Activated T-cell treated with anti-CD3 and anti-CD28 coated beads for 48 hours (primary cell): ENCODE results near the gene MAP3K15.

Source experiments
- DNase-seq: peaks from one replicate; pipeline ENCODE4 v3.0.0-alpha.2; 2020; ENCODE audit warnings: low read depth

Gene MAP3K15

DNA sequence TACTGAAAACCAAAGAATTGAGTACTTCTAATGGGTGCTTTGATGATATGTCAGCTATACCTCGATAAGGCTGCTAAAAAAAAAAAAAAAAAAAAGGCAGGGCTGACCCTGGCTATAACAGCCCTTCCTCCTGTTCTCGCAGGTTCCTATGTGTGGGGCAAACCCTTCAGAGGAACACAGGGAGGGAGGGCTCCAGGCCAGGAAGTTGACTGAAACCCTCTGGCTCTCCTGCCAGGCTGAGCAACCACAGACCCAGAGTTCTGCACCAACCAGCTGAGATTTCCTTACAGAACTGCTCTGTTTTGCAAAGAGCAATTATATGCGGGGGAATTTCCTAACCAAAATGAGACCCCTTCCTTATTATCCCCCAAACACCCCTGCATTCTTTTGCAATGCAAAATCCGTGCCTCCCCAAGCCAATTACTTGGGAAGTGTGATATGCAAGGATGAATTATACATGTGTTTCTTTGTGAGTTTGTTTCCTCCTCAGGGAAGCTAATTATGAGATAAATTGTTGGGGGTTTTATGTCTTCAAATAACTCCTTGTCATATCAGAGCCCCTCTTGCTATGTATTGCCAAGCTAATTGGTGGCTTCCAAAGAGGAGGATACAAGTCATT, 126.0 kb downstream of the MAP3K15 start:
- DNase-seq = no peak

DNA sequence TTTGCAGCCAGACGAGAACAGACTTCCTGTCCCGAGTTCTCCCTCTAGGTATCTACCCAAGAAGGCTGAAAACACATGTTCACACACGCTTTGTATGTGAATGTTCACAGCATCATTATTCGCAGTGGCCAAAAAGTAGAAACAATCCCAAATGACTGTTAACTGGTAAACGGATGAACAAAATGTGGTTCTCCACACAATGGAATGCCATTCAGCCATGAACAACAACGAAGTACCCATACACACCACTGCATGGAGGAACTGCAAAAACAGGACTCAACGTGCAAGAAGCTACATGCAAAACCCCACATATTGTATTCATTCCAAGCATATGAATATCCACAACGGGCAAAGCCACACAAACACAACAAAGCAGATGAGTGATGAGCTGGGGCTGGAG, 126.6 kb downstream of the MAP3K15 start:
- no peak for DNase-seq

DNA sequence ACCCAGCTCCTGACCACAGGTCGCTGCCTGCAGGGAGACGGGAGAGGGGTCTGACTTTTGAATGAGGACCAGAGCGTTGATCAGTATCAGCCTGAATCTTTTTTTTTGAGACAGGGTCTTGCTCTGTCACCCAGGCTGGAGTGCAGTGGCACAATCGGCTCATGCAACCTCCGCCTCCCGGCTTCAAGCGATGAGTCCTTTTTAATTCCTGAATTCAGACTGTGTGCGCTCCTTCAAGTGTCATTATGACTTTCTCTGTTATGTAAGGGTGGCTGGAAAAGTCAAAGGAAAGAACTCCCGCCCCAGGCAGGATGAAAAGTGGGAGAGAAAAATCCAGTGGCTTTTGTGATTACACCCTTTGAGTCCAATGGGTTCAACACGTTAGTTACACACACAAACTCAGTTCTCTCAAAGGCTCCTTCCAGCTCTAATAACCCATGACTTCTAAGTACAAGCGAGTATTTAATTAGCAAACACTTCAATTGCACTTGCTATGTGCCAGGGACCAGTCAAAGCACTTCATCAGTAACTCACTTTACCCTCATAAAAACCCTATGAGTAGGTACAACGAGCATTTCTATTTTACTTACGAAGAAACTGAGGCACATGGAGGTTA, 127.1 kb downstream of the MAP3K15 start:
- DNase-seq = no peak

DNA sequence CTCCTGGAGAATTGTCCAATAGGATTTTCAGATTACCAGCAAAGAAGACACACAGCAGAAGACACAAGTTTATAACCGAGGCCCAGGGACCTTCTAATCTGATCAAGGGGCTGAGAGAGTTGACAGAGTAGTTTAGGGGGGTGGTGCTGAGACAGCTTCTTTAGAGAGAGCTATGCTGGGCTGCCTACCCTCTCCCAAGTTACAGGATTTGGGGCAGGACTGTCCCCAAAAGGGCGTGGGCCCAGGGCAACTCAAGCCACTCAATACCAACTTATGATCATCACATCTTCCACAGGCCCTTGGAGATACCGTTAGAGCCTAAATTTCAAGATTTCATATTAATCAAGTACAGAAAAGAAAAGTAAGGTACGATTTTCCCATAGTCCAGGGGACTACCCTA, 128.6 kb downstream of the MAP3K15 start:
- DNase-seq = no peak

DNA sequence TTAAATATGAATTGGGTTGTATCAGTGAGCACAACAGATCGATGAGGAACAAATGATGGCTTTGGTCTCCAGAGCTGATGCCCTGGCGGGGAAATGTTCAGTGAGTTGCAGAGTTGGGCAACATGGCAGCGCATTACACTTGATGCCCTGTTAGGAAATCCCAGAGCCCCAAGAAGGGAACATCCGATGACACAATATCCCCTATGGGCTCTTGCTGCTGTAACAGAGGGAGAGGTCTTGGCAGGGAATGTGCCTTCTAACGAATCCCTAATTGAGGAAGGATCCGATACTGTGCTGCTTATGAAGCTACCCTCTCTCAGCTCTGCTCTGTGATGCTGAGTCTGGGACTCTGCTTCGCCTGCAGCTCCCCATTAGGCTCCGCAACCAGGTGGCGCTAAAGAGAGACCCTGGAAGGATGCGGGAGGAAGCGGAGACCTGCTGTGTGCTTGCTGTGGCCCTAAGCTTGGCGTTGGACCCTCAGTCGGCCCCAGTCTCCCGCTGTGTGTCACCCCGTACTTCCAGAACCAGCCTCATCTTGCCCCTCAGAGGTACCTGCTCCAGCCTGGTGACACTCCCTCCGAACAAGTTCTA, 132.7 kb downstream of the MAP3K15 start:
- DNase-seq = peak; percentile 48

DNA sequence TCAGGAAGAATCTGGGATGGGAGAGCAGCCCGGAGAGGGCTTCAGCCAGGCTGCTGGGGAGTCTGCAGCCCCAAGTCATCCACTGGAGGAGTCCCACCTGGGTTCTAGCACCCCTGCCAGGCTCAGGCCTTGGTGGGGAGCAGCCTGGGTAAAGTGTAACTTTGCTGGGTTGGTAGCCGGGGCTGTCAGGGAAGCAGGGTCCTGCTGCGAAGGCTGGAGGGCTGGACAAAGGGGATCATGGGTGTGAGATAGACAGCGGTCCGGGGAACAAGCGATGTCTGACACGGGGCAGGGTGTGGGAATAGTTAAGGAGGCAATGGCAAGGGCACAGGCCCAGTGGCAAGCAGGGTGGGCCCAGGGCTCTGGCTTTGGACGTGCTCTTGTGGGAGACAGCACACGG, 134.0 kb downstream of the MAP3K15 start:
- no peak for DNase-seq

DNA sequence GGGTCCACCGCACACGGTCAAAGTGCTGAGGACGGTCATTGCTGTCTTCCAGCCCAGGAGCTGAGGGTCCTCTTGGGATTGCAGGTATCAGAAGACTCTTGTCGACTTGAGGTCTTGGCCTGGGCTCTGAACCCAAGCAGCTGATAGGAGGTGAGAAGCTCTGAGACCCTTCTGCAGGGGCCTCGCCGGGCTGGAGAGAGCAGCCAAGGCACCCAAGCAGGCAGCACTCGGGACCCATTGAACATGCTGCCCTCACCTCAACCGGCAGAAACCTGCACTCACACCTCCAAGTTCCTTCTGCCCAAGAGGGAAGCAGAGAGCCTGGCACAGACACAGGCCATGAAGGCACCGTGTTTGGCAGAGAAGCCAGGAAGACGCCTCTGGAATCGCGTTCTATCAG, 137.5 kb downstream of the MAP3K15 start:
- no peak for DNase-seq

DNA sequence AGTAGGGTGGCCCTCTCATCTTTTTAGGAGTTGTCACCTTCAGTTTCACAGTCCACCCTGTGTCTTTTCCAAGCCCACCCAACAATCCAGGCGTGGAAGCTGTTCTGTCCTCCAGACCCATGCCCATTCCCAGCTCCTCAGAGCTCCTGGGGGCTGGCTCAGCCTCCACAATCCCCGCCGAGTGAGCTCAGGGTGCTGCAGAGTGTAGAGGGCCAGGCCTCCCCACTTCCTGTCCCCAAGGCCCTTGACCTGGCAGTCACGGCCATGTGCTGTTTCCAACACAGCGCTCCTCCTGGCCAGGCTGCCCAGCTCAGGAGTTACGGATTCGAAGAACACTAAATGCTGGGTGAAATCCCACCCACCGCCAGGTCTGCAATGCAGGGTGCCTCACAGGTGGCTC, 139.8 kb downstream of the MAP3K15 start:
- no peak for DNase-seq

DNA sequence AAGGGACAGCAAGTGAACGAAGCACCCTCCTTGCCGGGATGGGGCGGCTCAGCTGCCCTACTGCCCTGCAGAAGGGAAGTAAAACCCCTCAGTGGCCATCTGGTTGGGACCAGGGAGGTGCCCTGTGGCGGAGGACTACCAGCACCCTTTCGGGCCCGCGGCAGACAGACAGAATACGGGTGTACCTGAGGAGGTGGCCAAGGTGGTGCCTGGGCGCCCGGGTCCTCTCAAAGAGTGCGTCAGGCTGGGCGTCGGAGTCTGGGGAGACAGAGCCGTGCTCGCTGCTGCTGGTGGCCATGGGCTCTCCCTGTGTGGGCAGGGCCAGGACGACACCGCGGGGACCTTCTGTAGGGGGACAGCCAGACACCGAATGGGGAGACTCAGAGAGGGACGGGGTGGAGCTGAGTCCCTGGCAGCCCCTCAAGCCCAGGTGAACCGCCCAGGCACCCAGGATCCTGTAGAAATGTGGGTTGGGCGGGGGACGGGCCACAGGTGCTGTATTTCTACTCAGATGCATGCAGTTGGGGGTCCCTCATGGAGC, 141.9 kb downstream of the MAP3K15 start:
- DNase-seq = no peak

DNA sequence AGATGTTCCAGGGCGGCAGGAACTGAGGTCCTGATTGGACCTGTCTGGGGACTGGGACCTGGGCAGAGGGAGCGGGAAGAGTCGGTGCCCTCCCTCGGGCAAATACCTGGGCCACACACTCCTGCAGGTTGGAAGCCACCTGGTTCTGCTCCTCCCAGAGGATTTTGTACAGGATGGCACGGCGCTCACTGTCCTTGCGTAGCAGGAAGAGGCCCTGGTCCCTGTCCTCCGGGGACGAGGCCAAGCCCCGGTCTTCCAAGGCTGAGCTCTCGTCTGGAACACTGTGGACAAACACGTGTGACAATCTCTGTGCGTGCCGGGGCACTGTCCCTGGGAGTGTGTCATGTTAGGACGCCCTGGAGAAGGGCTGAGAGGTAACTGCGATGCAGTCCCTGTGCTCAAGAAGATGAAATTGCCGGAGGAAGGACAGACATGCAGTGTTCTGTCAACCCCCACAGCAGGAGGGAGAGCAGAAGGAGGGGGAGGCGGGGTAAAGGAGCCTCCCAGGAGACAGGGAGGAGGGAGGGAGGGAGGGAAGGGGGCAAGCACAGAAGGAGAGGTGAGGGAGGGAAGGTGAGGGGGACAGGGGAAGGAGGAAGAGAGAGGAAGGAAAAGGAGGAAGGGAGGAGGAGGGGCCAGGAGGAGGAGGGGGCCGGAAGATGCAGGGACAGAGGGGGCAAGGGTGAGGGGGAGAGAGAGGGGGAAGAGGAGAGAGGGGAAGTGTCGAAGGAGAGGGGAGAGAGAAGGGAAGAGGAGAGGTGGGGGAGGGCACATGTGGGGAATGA, 142.6 kb downstream of the MAP3K15 start:
- no peak for DNase-seq

DNA sequence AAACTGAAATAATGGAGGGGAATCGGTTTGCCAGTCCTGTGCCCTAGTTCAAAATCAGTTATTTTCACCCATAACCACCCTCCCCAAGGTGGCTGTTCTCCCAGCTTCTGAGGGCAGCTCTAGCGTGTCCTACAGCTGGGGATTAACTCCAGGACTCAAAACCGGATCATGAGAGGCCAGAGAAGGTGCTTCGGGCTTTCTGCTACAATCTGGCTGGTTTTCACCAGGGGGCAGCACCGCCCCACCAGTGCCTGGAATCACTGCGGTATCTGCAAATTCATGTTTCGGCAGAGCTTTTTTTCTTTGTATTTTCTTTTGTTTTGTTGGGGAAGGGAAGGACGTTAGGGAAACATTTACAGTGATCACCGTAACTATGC, 143.2 kb downstream of the MAP3K15 start:
- peak; percentile 55 for DNase-seq

DNA sequence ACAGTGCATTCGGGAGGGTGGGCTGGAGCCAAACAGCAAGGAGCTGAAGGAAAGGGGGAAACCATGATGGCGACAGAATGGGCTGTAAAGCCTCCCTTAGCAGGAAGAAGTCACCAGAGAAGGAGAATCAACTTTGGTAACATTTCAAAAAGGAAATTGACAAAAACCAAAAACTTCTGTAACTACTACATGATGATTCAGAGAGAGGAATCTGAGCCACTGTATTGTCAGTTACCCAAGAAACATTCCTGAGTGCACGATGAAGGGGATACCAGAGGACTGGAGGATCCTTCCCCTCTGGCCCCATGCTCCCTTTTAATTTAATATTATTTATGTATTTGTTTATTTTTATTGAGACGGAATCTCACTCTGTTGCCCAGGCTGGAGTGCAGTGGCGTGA, 145.2 kb downstream of the MAP3K15 start:
- no peak for DNase-seq

DNA sequence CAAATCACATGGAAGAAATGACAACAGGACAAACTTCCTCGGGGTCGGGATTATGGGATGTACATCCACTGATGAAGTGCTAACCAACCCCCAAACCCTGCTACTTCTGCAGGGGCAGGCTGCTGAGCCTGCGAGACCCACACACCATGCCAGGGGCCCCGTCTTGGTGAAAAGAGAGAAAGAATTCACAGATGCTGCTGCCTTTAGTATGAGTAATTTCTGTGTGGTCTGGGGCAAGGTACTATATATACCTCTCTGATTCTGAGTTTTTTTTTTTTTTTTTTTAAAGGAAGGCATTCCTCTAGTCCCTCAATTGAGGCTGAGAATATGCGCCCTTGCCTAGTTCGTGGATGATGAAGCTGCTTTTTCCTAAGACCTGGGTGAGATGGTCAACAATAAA, 146.7 kb downstream of the MAP3K15 start:
- DNase-seq = no peak

DNA sequence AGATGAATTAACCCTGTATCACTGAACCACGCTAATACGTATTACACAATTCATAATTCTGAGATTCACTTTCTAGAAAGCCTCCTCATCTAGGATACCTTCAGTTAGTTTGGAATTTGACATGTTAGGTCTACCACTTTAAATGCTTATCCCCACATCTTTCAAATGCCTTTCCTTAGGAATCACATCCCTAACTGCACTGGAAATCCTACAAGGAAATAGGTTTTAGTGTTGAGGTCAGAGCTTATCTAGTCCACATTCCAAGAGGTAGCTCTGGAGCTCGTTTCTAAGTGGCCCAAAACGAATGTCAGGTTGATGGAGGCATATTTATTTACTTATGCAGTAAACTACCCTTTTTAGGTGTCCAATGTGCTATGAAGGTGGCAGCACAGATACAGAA, 153.6 kb downstream of the MAP3K15 start:
- no peak for DNase-seq

DNA sequence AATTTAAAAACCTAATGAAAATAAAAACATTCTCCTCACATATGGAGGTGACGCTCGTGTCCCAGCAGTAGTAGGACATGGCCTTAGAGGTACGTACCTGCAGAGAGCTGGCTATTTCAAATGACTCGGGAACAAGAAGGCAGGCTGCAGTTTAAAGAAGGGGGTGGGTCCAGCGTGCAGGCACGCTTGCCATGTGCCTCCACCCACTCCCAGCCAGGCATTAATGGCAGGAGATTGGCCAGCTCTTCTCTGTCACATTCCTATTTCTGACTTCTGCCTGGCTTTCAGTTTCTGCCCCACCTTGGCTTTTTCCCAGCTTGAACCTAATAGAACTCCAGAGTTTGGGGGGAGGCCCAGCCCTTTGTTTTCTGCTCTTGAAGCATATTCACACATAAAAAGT, 154.4 kb downstream of the MAP3K15 start:
- no peak for DNase-seq

DNA sequence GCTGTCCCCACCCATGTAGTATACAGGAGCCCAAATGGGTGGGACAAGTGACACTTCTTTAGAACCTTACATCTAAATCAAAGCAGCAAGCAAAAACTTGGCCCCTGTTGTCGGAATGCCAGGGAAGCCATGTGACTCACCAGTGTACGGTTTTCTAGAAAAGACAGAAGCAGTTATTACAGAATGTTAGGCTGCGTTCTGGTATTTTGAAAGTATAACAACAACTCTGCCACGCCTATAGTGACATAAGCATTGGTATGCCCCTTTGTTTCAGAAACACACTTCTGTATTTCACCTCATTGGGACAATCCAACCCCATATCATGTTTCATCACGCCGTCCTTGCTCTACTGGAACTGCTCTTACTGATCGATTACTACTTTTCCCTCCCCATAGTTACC, 156.8 kb downstream of the MAP3K15 start:
- no peak for DNase-seq

DNA sequence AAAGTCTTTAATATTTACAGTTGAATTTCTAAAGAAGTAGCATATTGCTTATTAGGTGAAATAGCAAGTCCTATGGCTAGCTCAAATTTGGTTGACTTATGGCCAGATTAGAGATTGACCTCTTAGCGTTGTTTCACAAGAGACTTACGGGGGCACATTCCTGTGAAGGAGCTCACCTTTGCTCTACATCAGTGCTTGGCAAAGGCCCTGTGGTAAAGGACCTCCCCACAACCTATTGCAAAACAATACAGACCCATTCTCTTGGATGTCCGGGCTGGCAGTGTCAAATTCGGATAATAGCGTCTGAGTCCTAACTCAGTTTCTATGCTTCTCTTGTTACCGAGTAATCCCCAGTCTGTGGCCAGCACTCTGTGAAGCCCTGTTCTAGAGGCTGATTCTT, 160.7 kb downstream of the MAP3K15 start:
- DNase-seq = no peak

DNA sequence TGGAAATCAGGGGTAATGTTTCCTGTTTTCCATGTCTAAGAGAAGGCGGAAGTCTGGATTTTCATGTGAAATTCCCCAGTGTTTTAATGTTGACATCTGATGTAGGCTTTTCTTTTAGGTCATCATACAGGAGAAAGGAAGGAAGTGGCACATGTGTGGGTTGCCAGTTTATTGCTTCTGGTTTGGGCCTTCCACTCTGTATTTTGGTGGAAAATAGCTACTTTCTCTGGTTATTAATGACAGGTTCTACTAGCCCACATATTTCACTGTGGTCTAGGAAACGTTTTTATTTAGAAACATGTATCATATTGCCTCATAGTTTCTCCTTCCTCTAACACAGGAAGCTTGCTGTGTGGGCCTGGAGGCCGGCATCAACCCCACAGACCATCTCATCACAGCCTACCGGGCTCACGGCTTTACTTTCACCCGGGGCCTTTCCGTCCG, 164.3 kb downstream of the MAP3K15 start:
- no peak for DNase-seq

DNA sequence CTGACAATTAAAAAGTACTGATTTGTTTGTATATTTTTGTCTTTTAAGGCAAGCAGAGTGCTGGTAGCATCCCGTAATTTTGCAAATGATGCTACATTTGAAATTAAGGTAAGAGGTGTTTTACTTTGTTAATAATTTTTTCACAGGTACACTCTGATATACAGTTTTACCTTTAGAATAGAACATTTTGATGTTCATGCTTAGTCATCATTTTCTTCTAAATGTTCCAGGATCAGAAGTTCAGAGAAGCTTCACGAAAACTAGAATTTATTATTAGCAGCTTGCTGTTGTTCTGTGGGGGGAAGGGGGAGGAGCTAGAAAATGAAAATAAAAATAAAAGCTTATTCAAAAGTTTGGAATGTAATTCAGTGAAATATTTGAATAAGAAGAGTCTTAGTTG, 166.0 kb downstream of the MAP3K15 start:
- no peak for DNase-seq

DNA sequence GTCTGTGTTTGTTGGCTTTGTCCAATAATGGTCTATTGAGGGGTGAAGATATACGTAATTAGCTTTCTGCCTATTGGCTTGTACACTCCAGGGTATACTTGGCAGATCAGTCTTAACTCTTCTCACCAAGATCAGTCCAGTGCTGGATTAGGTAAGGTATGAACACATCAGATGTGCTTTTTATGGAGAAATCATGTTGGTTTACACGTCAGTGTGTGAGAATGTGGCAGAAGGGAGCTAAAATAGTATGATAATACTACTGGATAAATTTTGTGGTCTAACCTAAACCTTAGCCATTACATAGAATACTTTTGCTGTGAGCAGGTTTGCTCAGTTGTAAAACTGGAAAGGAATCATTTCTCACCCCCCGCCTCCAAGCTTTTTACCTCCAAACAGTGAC, 167.4 kb downstream of the MAP3K15 start:
- no peak for DNase-seq

DNA sequence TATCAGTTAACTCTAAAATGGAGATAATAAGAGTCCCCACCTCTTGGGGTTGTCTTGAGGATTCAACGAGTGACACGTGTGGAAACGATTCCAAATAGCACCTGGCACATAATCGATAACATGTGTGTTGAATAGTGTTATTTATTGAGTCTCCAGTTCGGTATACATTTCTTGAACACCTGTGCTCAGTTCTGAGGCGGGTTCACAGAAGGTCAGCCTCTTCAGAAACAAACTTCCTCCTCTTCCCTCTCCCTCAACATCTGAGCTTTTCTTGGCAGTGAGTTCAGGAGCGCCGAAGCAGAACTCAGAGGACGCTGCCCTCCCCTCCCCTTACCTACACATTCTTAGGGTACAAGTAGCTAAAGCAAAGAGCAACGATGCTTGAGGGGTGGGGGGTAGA, 170.6 kb downstream of the MAP3K15 start:
- DNase-seq = no peak

DNA sequence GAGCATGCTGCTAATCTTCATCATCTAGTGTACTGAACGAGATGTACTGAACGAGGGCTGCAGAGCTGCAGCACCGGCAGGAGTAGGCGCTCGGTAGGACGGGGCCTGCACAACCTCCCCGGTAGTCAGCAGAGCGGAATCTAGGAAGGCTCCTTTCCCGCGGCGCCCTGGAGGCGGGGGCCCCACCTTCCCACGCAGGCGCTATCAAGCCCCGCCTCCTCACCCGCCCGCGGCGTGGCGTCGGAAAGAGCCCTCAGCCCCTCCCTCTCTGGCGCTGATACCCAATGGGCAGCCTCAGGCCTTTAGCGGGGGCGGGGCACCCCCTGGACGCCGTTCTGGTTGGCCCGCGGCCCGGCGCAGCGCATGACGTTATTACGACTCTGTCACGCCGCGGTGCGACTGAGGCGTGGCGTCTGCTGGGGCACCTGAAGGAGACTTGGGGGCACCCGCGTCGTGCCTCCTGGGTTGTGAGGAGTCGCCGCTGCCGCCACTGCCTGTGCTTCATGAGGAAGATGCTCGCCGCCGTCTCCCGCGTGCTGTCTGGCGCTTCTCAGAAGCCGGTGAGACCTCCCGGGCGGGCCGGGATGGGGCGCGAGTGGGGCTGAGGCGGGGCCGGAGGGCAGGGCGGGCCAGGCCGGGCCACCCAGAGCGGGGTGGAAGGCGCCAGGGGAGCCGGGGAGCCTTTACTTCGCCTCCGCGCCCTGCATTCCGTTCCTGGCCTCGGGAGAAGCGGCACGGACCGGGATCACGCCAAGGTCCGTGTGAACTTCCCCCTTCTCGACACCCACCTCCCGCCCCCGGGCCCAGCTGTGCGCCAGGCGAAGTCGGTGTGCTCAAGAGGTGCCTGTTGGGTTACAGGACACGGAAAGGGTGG, 171.5 kb downstream of the MAP3K15 start, which contains the start of gene PDHA1:
Gene PDHA1 (plus strand): TSS at position 393 of the 874 bp plus-strand sequence. CDS start 111 bp downstream, at position 504.
- peak; percentile 87 for DNase-seq
